GM12878 (cell line): ENCODE measurements around the gene TNFSF13. TPM values are rescaled to one million over a fixed set of nuclear protein-coding genes. Genes with fewer than 3 reads are reported as not detected.

ENCODE experiments used
- EP300 ChIP-seq, 2 experiments: fragments of 150-350 bp in 1 of 2; IDR thresholded peaks; 2 replicates each; pipeline ENCODE4 v1.6.1; 2011 to 2012; ENCODE audit warnings: low read depth in 2 of 2, low read length in 2 of 2, borderline replicate concordance in 1 of 2, improper control_type of control experiment in 1 of 2, inconsistent platforms in 1 of 2; ENCODE audit not compliant: control insufficient read depth in 1 of 2
- HDAC6 ChIP-seq: fragments of 200-600 bp; sonication (generic); IDR thresholded peaks from one replicate; pipeline ENCODE4 v1.8.0; 2017; ENCODE audit warnings: antibody characterized with exemption; ENCODE audit not compliant: unreplicated experiment
- IKZF1 ChIP-seq: fragments of 450-650 bp; conservative IDR thresholded peaks from 2 replicates; pipeline ENCODE4 v1.6.1; 2017; ENCODE audit warnings: antibody characterized with exemption, mild to moderate bottlenecking
- NFYA ChIP-seq: IDR thresholded peaks from 2 replicates; pipeline ENCODE4 v1.6.1; 2011; ENCODE audit warnings: low read depth, mild to moderate bottlenecking, low read length, improper control_type of control experiment, borderline replicate concordance
- NR2C2 ChIP-seq: IDR thresholded peaks from 2 replicates; pipeline ENCODE4 v1.6.1; 2011; ENCODE audit warnings: borderline replicate concordance, low read depth; ENCODE audit not compliant: control insufficient read depth, insufficient read length
- POLR2A ChIP-seq: IDR thresholded peaks from 2 replicates; pipeline ENCODE4 v1.6.1; 2011; ENCODE audit warnings: low read depth, mild to moderate bottlenecking, low read length
- RB1 ChIP-seq: fragments of 450-650 bp; formaldehyde crosslinking; IDR thresholded peaks from 2 replicates; pipeline ENCODE4 v1.6.1; 2017; ENCODE audit warnings: mild to moderate bottlenecking, borderline replicate concordance
- TAF1 ChIP-seq: IDR thresholded peaks from 2 replicates; pipeline ENCODE4 v1.6.1; 2011; ENCODE audit warnings: mild to moderate bottlenecking, low read depth, low read length, borderline replicate concordance
- polyA plus RNA-seq, 11 experiments: library from polyadenylated mRNA; depleted of rRNA in 4 of 11; unstranded in 6 of 11; stranded (reverse) in 5 of 11; fragments of >200 nt; fragmentation: Nextera tagmentation in 4 of 11; fragmentation: Illumina TruSeq in 1 of 11; extraction: Ambion mirVana in 4 of 11; extraction: Trizol in 1 of 11; gene quantifications; 1 replicate in 1 of 11; 2 replicates in 10 of 11; pipeline versions ENCODE4 v1.2.1 to v1.2.3, GENCODE V29; 2011 to 2016; ENCODE audit warnings: inconsistent platforms in 2 of 11, missing spikeins in 2 of 11, low read depth in 1 of 11
- total RNA-seq, 4 experiments: library from RNA; depleted of rRNA in 3 of 4; stranded (reverse); fragments of >200 nt in 3 of 4; fragmentation: Illumina TruSeq in 1 of 4; extraction: Trizol in 1 of 4; gene quantifications; 2 replicates each; pipeline versions ENCODE4 v1.2.1 to v1.2.3, GENCODE V29; 2013 to 2021
- TF ChIP-seq, protein P1 (sequence below): fragments of 450-650 bp; IDR thresholded peaks from 2 replicates; pipeline ENCODE4 v1.6.1; 2014; ENCODE audit warnings: mild to moderate bottlenecking
- TF ChIP-seq, protein P2 (sequence below): fragments of 450-650 bp; IDR thresholded peaks from 2 replicates; pipeline ENCODE4 v1.6.1; 2017; ENCODE audit warnings: low read depth, mild to moderate bottlenecking, moderate library complexity
- TF ChIP-seq, protein P3 (sequence below): fragments of 450-650 bp; IDR thresholded peaks from 2 replicates; pipeline ENCODE4 v1.6.1; 2017; ENCODE audit warnings: borderline replicate concordance
- TF ChIP-seq, protein P4 (sequence below): fragments of 450-650 bp; IDR thresholded peaks from 2 replicates; pipeline ENCODE4 v1.6.1; 2017; ENCODE audit warnings: antibody characterized with exemption, mild to moderate bottlenecking, moderate library complexity
- TF ChIP-seq, protein P5 (sequence below): IDR thresholded peaks from 2 replicates; pipeline ENCODE4 v1.6.1; 2011; ENCODE audit warnings: borderline replicate concordance, low read depth, mild to moderate bottlenecking, moderate library complexity, mixed read lengths, low read length; ENCODE audit not compliant: insufficient read depth; ENCODE audit errors: extremely low read length
- TF ChIP-seq, protein P6 (sequence below): fragments of 450-650 bp; IDR thresholded peaks from 2 replicates; pipeline ENCODE4 v1.6.1; 2017; ENCODE audit warnings: mild to moderate bottlenecking, moderate library complexity

TNFSF13 gene
- total and polyA plus RNA-seq, 10 of the 15 experiments (the other 5 are each of a cell fraction or from before 2014, with no cell fraction given), result 0.56 to 14.6 (median 9.7) TPM

DNA sequence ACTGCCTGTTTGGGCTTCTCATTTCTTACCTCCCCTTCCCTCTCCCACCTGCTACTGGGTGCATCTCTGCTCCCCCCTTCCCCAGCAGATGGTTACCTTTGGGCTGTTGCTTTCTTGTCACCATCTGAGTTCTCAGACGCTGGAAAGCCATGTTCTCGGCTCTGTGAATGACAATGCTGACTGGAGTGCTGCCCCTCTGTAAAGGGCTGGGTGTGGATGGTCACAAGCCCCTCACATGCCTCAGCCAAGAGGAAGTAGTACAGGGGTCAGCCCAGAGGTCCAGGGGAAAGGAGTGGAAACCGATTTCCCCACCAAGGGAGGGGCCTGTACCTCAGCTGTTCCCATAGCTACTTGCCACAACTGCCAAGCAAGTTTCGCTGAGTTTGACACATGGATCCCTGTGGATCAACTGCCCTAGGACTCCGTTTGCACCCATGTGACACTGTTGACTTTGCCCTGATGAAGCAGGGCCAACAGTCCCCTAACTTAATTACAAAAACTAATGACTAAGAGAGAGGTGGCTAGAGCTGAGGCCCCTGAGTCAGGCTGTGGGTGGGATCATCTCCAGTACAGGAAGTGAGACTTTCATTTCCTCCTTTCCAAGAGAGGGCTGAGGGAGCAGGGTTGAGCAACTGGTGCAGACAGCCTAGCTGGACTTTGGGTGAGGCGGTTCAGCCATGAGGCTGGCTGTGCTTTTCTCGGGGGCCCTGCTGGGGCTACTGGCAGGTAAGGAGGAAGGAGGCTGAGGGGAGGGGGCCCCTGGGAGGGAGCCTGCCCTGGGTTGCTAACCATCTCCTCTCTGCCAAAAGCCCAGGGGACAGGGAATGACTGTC is 20.7 kb downstream of the TNFSF13 start, which contains the start of gene CD68 (continued):
- TF ChIP-seq, protein P1, sequence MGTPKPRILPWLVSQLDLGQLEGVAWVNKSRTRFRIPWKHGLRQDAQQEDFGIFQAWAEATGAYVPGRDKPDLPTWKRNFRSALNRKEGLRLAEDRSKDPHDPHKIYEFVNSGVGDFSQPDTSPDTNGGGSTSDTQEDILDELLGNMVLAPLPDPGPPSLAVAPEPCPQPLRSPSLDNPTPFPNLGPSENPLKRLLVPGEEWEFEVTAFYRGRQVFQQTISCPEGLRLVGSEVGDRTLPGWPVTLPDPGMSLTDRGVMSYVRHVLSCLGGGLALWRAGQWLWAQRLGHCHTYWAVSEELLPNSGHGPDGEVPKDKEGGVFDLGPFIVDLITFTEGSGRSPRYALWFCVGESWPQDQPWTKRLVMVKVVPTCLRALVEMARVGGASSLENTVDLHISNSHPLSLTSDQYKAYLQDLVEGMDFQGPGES, result no peak
- TF ChIP-seq HDAC6 (peak; percentile 5), IKZF1 (peak; percentile 90), NR2C2 (no peak), RB1 (no peak), NFYA (no peak), POLR2A (peak; percentile 83), EP300 (IDR thresholded peaks at IDR 0.05; ENCODE audit: borderline replicate concordance in 1 of 2, control insufficient read depth in 1 of 2, low read depth in 2 of 2, low read length in 2 of 2) (peak; percentile 26 to 48; a peak in 1 of 4 replicates), TAF1 (peak; percentile 68)
- TF ChIP-seq, protein P2, sequence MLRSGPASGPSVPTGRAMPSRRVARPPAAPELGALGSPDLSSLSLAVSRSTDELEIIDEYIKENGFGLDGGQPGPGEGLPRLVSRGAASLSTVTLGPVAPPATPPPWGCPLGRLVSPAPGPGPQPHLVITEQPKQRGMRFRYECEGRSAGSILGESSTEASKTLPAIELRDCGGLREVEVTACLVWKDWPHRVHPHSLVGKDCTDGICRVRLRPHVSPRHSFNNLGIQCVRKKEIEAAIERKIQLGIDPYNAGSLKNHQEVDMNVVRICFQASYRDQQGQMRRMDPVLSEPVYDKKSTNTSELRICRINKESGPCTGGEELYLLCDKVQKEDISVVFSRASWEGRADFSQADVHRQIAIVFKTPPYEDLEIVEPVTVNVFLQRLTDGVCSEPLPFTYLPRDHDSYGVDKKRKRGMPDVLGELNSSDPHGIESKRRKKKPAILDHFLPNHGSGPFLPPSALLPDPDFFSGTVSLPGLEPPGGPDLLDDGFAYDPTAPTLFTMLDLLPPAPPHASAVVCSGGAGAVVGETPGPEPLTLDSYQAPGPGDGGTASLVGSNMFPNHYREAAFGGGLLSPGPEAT, result peak; percentile 73
- TF ChIP-seq, protein P3, sequence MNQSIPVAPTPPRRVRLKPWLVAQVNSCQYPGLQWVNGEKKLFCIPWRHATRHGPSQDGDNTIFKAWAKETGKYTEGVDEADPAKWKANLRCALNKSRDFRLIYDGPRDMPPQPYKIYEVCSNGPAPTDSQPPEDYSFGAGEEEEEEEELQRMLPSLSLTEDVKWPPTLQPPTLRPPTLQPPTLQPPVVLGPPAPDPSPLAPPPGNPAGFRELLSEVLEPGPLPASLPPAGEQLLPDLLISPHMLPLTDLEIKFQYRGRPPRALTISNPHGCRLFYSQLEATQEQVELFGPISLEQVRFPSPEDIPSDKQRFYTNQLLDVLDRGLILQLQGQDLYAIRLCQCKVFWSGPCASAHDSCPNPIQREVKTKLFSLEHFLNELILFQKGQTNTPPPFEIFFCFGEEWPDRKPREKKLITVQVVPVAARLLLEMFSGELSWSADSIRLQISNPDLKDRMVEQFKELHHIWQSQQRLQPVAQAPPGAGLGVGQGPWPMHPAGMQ, result no peak
- TF ChIP-seq, protein P4, sequence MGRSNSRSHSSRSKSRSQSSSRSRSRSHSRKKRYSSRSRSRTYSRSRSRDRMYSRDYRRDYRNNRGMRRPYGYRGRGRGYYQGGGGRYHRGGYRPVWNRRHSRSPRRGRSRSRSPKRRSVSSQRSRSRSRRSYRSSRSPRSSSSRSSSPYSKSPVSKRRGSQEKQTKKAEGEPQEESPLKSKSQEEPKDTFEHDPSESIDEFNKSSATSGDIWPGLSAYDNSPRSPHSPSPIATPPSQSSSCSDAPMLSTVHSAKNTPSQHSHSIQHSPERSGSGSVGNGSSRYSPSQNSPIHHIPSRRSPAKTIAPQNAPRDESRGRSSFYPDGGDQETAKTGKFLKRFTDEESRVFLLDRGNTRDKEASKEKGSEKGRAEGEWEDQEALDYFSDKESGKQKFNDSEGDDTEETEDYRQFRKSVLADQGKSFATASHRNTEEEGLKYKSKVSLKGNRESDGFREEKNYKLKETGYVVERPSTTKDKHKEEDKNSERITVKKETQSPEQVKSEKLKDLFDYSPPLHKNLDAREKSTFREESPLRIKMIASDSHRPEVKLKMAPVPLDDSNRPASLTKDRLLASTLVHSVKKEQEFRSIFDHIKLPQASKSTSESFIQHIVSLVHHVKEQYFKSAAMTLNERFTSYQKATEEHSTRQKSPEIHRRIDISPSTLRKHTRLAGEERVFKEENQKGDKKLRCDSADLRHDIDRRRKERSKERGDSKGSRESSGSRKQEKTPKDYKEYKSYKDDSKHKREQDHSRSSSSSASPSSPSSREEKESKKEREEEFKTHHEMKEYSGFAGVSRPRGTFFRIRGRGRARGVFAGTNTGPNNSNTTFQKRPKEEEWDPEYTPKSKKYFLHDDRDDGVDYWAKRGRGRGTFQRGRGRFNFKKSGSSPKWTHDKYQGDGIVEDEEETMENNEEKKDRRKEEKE, result no peak
- TF ChIP-seq, protein P5, sequence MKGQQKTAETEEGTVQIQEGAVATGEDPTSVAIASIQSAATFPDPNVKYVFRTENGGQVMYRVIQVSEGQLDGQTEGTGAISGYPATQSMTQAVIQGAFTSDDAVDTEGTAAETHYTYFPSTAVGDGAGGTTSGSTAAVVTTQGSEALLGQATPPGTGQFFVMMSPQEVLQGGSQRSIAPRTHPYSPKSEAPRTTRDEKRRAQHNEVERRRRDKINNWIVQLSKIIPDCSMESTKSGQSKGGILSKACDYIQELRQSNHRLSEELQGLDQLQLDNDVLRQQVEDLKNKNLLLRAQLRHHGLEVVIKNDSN, result peak; percentile 1
- TF ChIP-seq, protein P6, sequence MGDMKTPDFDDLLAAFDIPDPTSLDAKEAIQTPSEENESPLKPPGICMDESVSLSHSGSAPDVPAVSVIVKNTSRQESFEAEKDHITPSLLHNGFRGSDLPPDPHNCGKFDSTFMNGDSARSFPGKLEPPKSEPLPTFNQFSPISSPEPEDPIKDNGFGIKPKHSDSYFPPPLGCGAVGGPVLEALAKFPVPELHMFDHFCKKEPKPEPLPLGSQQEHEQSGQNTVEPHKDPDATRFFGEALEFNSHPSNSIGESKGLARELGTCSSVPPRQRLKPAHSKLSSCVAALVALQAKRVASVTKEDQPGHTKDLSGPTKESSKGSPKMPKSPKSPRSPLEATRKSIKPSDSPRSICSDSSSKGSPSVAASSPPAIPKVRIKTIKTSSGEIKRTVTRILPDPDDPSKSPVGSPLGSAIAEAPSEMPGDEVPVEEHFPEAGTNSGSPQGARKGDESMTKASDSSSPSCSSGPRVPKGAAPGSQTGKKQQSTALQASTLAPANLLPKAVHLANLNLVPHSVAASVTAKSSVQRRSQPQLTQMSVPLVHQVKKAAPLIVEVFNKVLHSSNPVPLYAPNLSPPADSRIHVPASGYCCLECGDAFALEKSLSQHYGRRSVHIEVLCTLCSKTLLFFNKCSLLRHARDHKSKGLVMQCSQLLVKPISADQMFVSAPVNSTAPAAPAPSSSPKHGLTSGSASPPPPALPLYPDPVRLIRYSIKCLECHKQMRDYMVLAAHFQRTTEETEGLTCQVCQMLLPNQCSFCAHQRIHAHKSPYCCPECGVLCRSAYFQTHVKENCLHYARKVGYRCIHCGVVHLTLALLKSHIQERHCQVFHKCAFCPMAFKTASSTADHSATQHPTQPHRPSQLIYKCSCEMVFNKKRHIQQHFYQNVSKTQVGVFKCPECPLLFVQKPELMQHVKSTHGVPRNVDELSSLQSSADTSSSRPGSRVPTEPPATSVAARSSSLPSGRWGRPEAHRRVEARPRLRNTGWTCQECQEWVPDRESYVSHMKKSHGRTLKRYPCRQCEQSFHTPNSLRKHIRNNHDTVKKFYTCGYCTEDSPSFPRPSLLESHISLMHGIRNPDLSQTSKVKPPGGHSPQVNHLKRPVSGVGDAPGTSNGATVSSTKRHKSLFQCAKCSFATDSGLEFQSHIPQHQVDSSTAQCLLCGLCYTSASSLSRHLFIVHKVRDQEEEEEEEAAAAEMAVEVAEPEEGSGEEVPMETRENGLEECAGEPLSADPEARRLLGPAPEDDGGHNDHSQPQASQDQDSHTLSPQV, result no peak
